IMR-90 (cell line): Measurements from ENCODE around the gene PHACTR2. TPM values are rescaled to one million over a fixed set of nuclear protein-coding genes. Genes with fewer than 3 reads are reported as not detected.

Experiments used
- ATAC-seq: fragments of 200-7000 bp; cut with Tn5 transposase; 2 replicates; pipeline ENCODE4 v1.9.1; 2020; ENCODE audit warnings: low read depth, mild to moderate bottlenecking, moderate library complexity
- BruUV-seq: library from RNA; stranded (reverse); fragments of 400-500 nt; replicated peaks from 2 replicates; lab custom pipeline; 2021; lab: Mats Ljungman, UMichigan
- CTCF ChIA-PET: fragments of 300-600 bp; formaldehyde crosslinking; extraction: SDS; loops from one replicate; lab custom pipeline; 2021; ENCODE audit warnings: antibody characterized with exemption; lab: Yijun Ruan, JAX
- POLR2A ChIA-PET: fragments of 300-600 bp; sonication (Branson Sonifier 250); formaldehyde crosslinking; loops from one replicate; lab custom pipeline; 2022; ENCODE audit warnings: antibody characterized with exemption; ENCODE audit not compliant: unreplicated experiment; lab: Charles Lee
- DNase-seq: peaks from one replicate; pipeline ENCODE4 v3.0.0; 2013
- H2AFZ ChIP-seq: replicated peaks from 2 replicates; pipeline ENCODE3; 2013; ENCODE audit warnings: low read length, mild to moderate bottlenecking; ENCODE audit not compliant: poor library complexity
- H2AK5ac ChIP-seq: 2 replicates; pipeline ENCODE4 v1.6.1; 2013; ENCODE audit warnings: low read depth, low read length, inconsistent platforms
- H2AK9ac ChIP-seq: replicated peaks from 2 replicates; pipeline ENCODE3; 2013; ENCODE audit warnings: mild to moderate bottlenecking, low read depth, low read length, moderate library complexity; ENCODE audit not compliant: poor library complexity
- H2BK120ac ChIP-seq: 2 replicates; pipeline ENCODE4 v1.6.1; 2013; ENCODE audit warnings: low read depth, low read length, inconsistent platforms
- H2BK15ac ChIP-seq: 3 replicates; pipeline ENCODE4 v1.6.1; 2013; ENCODE audit warnings: low read depth, low read length, inconsistent platforms
- H2BK20ac ChIP-seq: 2 replicates; pipeline ENCODE4 v1.6.1; 2013; ENCODE audit warnings: low read depth, mild to moderate bottlenecking, inconsistent platforms, low read length, moderate library complexity
- H2BK5ac ChIP-seq: 2 replicates; pipeline ENCODE4 v1.6.1; 2013; ENCODE audit warnings: mild to moderate bottlenecking, low read depth, low read length, inconsistent platforms; ENCODE audit not compliant: poor library complexity, severe bottlenecking
- H3K14ac ChIP-seq: replicated peaks from 2 replicates; pipeline ENCODE4 v1.6.1; 2013; ENCODE audit warnings: low read depth, low read length, inconsistent platforms
- H3K18ac ChIP-seq: 2 replicates; pipeline ENCODE4 v1.6.1; 2013; ENCODE audit warnings: low read depth, low read length, control low read depth
- H3K23ac ChIP-seq: 2 replicates; pipeline ENCODE4 v1.6.1; 2013; ENCODE audit warnings: low read depth, low read length, inconsistent platforms
- H3K27ac ChIP-seq: 2 replicates; pipeline ENCODE4 v1.5.1; 2013; ENCODE audit warnings: mild to moderate bottlenecking, control low read depth, low read length; ENCODE audit not compliant: insufficient read depth
- H3K27me3 ChIP-seq: 2 replicates; pipeline ENCODE4 v1.6.1; 2013; ENCODE audit warnings: low read length; ENCODE audit not compliant: control insufficient read depth, insufficient read depth
- H3K36me3 ChIP-seq: 2 replicates; pipeline ENCODE4 v1.6.1; 2013; ENCODE audit warnings: low read length, mixed read lengths; ENCODE audit not compliant: control insufficient read depth, insufficient read depth
- H3K4ac ChIP-seq: 2 replicates; pipeline ENCODE4 v1.6.1; 2013; ENCODE audit warnings: low read depth, low read length, inconsistent platforms
- H3K4me1 ChIP-seq: 2 replicates; pipeline ENCODE4 v1.6.1; 2013; ENCODE audit warnings: low read length, mixed read lengths; ENCODE audit not compliant: control insufficient read depth, insufficient read depth
- H3K4me2 ChIP-seq: 2 replicates; pipeline ENCODE4 v1.6.1; 2013; ENCODE audit warnings: low read depth, mild to moderate bottlenecking, control low read depth, low read length, moderate library complexity
- H3K4me3 ChIP-seq: 2 replicates; pipeline ENCODE4 v1.5.1; 2013; ENCODE audit warnings: low read depth, mild to moderate bottlenecking, control low read depth, low read length, moderate library complexity; ENCODE audit not compliant: insufficient read depth
- H3K56ac ChIP-seq: 2 replicates; pipeline ENCODE4 v1.6.1; 2013; ENCODE audit warnings: low read length, inconsistent platforms; ENCODE audit not compliant: insufficient read depth; ENCODE audit errors: extremely low read depth
- H3K79me1 ChIP-seq, 2 experiments: 2 replicates each; pipeline ENCODE4 v1.6.1; 2013; ENCODE audit warnings: low read length in 2 of 2, inconsistent platforms in 1 of 2, low read depth in 1 of 2
- H3K9ac ChIP-seq: 2 replicates; pipeline ENCODE4 v1.6.1; 2013; ENCODE audit warnings: low read depth, low read length, control low read depth
- H3K9me1 ChIP-seq: 2 replicates; pipeline ENCODE4 v1.6.1; 2013; ENCODE audit warnings: low read length, inconsistent platforms; ENCODE audit not compliant: insufficient read depth
- H3K9me3 ChIP-seq: 2 replicates; pipeline ENCODE4 v1.6.1; 2013; ENCODE audit warnings: low read length; ENCODE audit not compliant: control insufficient read depth, insufficient read depth
- H4K20me1 ChIP-seq: 2 replicates; pipeline ENCODE4 v1.6.1; 2013; ENCODE audit warnings: low read length, inconsistent platforms; ENCODE audit not compliant: insufficient read depth
- H4K5ac ChIP-seq: 2 replicates; pipeline ENCODE4 v1.6.1; 2013; ENCODE audit warnings: mild to moderate bottlenecking, low read depth, low read length, control low read depth
- H4K8ac ChIP-seq, 2 experiments: 2 replicates each; pipeline ENCODE4 v1.6.1; 2013; ENCODE audit warnings: low read depth in 2 of 2, low read length in 2 of 2, control low read depth in 1 of 2, inconsistent platforms in 1 of 2
- H4K91ac ChIP-seq: 2 replicates; pipeline ENCODE4 v1.6.1; 2013; ENCODE audit warnings: low read depth, low read length, inconsistent platforms; ENCODE audit not compliant: insufficient read depth
- BHLHE40 ChIP-seq: fragments of 150-350 bp; IDR thresholded peaks from 2 replicates; pipeline ENCODE4 v1.6.1; 2016; ENCODE audit warnings: mild to moderate bottlenecking, low read depth, low read length
- CEBPB ChIP-seq: IDR thresholded peaks from 2 replicates; pipeline ENCODE4 v1.6.1; 2012; ENCODE audit warnings: low read depth, low read length, improper control_type of control experiment
- CHD1 ChIP-seq: IDR thresholded peaks from 2 replicates; pipeline ENCODE4 v1.6.1; 2012; ENCODE audit warnings: low read depth, low read length, improper control_type of control experiment
- ELK1 ChIP-seq: fragments of 150-350 bp; IDR thresholded peaks from 2 replicates; pipeline ENCODE4 v1.6.1; 2016; ENCODE audit warnings: low read depth, mild to moderate bottlenecking, low read length, moderate library complexity, borderline replicate concordance
- FOS ChIP-seq: fragments of 150-350 bp; IDR thresholded peaks from 2 replicates; pipeline ENCODE4 v1.6.1; 2016; ENCODE audit warnings: low read depth, low read length
- MAFK ChIP-seq: IDR thresholded peaks from 2 replicates; pipeline ENCODE4 v1.6.1; 2012; ENCODE audit warnings: low read depth, low read length, improper control_type of control experiment
- MAZ ChIP-seq: IDR thresholded peaks from 2 replicates; pipeline ENCODE4 v1.6.1; 2012; ENCODE audit warnings: low read depth, mild to moderate bottlenecking, low read length, improper control_type of control experiment, moderate library complexity, borderline replicate concordance
- POLR2A ChIP-seq: IDR thresholded peaks from 2 replicates; pipeline ENCODE4 v1.6.1; 2012; ENCODE audit warnings: mild to moderate bottlenecking, low read depth, low read length
- RCOR1 ChIP-seq: IDR thresholded peaks from 2 replicates; pipeline ENCODE4 v1.6.1; 2012; ENCODE audit warnings: mild to moderate bottlenecking, low read length, improper control_type of control experiment; ENCODE audit not compliant: insufficient replicate concordance
- RFX5 ChIP-seq: IDR thresholded peaks from 2 replicates; pipeline ENCODE4 v1.8.0; 2012; ENCODE audit warnings: low read depth, mild to moderate bottlenecking, low read length, moderate library complexity
- USF2 ChIP-seq: fragments of 150-350 bp; IDR thresholded peaks from 2 replicates; pipeline ENCODE4 v1.6.1; 2017; ENCODE audit warnings: mild to moderate bottlenecking, antibody characterized with exemption, low read length, low read depth
- WGBS, 2 experiments: methylation state at CpG; one replicate each; pipeline versions ENCODE4 v1.1.5 to v1.1.7; 2013; ENCODE audit warnings: missing lambda C conversion rate in 2 of 2; ENCODE audit not compliant: insufficient read length in 1 of 2; ENCODE audit errors: extremely low coverage in 2 of 2; 5-methylcytosine and 5-hydroxymethylcytosine counted together
- dilution Hi-C: fragments of 300-500 bp; cut with HindIII; formaldehyde crosslinking; loops from one replicate; pipeline ENCODE4 v1.14.3; 2018; ENCODE audit warnings: low sequenced_read_pairs; ENCODE audit not compliant: unreplicated experiment
- in situ Hi-C: fragments of 300-500 bp; cut with MboI; formaldehyde crosslinking; loops from 3 replicates; pipeline ENCODE4 v1.14.3; 2019; ENCODE audit warnings: low sequenced_read_pairs, inconsistent platforms, mixed read lengths
- intact Hi-C: fragments of 100-400 bp; cut with micrococcal nuclease; formaldehyde crosslinking; loops from 2 replicates; pipeline ENCODE4 v1.10.0; 2022
- polyA plus RNA-seq, 3 experiments: library from polyadenylated mRNA; depleted of rRNA; stranded (reverse); fragments of >200 nt; gene quantifications; 2 replicates each; pipeline ENCODE4 v1.2.3, GENCODE V29; 2012; ENCODE audit warnings: low replicate concordance in 1 of 3
- total RNA-seq: library from RNA; depleted of rRNA; stranded (reverse); fragments of >200 nt; gene quantifications from 2 replicates; pipeline ENCODE4 v1.2.3, GENCODE V29; 2012

Gene PHACTR2
- total and polyA plus RNA-seq, 2 of the 4 experiments (the other 2 are of a cell fraction) = 14.5 to 74.2 TPM

- Histone ChIP-seq H3K4me3 (no peak overlapping the region), H3K23ac (no peak overlapping the region), H3K36me3 (peaks cover 31% of the 10 kb centered on the region), H2BK120ac (no peak overlapping the region), H3K14ac (no peak overlapping the region), H3K9ac (no peak overlapping the region), H4K20me1 (no peaks in the 10 kb centered on the region), H4K91ac (no peak overlapping the region), H2AK5ac (no peak overlapping the region), H3K27me3 (no peaks in the 10 kb centered on the region), H3K9me1 (peaks cover 8% of the 10 kb centered on the region), H3K4me2 (no peak overlapping the region), H2BK20ac (no peak overlapping the region), H2AK9ac (no peak overlapping the region), H4K8ac (no peak overlapping the region), H3K4me1 (no peaks in the 10 kb centered on the region), H3K9me3 (no peaks in the 10 kb centered on the region), H3K79me1 (peaks cover 11 to 17% of the 10 kb centered on the region in 2 experiments), H3K4ac (no peak overlapping the region), H2BK15ac (no peak overlapping the region), H2AFZ (no peak overlapping the region), H2BK5ac (no peak overlapping the region), H3K27ac (no peak overlapping the region), H4K5ac (no peak overlapping the region), H3K18ac (no peak overlapping the region), H3K56ac (no peak overlapping the region)
- in situ Hi-C loops (no loop called here), intact Hi-C loops (no loop called here), dilution Hi-C loops (no loop called here)
- peak; percentile 13 for DNase-seq
- no TSS peak for BruUV-seq
- TF ChIP-seq CHD1 = no peak
- no peak for TF ChIP-seq RFX5
- TF ChIP-seq BHLHE40 = no peak
- no peak for TF ChIP-seq MAFK
- TF ChIP-seq POLR2A = no peak
- no peak for TF ChIP-seq FOS
- no peak for TF ChIP-seq USF2
- no peak for TF ChIP-seq ELK1
- TF ChIP-seq CEBPB = no peak
- TF ChIP-seq RCOR1 = no peak
- no peak for TF ChIP-seq MAZ
- ChIA-PET CTCF (no interaction called here), POLR2A (no interaction called here)
- WGBS, 2 experiments = 81% methylated on average over 2 of the region's 3 CpGs; no CpG with 5 or more reads in 1 of the 2 experiments
- no peak for ATAC-seq
Measured at GRCh38 chr6:143762126-143762525, 84.4 kb downstream of the PHACTR2 start.
